GM18499 (cell line): ENCODE data around the gene STK11IP.

Experiments used
- ATAC-seq: cut with Tn5 transposase; IDR thresholded peaks from one replicate; pipeline ENCODE4 v1.9.1; 2021; ENCODE audit warnings: moderate number of reproducible peaks; ENCODE audit not compliant: insufficient read depth, unreplicated experiment

Gene STK11IP, protein sequence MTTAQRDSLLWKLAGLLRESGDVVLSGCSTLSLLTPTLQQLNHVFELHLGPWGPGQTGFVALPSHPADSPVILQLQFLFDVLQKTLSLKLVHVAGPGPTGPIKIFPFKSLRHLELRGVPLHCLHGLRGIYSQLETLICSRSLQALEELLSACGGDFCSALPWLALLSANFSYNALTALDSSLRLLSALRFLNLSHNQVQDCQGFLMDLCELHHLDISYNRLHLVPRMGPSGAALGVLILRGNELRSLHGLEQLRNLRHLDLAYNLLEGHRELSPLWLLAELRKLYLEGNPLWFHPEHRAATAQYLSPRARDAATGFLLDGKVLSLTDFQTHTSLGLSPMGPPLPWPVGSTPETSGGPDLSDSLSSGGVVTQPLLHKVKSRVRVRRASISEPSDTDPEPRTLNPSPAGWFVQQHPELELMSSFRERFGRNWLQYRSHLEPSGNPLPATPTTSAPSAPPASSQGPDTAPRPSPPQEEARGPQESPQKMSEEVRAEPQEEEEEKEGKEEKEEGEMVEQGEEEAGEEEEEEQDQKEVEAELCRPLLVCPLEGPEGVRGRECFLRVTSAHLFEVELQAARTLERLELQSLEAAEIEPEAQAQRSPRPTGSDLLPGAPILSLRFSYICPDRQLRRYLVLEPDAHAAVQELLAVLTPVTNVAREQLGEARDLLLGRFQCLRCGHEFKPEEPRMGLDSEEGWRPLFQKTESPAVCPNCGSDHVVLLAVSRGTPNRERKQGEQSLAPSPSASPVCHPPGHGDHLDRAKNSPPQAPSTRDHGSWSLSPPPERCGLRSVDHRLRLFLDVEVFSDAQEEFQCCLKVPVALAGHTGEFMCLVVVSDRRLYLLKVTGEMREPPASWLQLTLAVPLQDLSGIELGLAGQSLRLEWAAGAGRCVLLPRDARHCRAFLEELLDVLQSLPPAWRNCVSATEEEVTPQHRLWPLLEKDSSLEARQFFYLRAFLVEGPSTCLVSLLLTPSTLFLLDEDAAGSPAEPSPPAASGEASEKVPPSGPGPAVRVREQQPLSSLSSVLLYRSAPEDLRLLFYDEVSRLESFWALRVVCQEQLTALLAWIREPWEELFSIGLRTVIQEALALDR

GRCh38 chr2:219597552-219598307, at the start of gene STK11IP:
TSS of gene STK11IP (plus strand) at chr2:219597857. CDS start at chr2:219598120, 263 bp downstream.
- peak; percentile 65 for ATAC-seq

- ATAC-seq, result no peak
These were observed 48.7 kb upstream of the STK11IP start for GRCh38 chr2:219548990-219549389.

- no peak for ATAC-seq
These were observed 48.0 kb upstream of the STK11IP start for GRCh38 chr2:219549619-219550018.

DNA sequence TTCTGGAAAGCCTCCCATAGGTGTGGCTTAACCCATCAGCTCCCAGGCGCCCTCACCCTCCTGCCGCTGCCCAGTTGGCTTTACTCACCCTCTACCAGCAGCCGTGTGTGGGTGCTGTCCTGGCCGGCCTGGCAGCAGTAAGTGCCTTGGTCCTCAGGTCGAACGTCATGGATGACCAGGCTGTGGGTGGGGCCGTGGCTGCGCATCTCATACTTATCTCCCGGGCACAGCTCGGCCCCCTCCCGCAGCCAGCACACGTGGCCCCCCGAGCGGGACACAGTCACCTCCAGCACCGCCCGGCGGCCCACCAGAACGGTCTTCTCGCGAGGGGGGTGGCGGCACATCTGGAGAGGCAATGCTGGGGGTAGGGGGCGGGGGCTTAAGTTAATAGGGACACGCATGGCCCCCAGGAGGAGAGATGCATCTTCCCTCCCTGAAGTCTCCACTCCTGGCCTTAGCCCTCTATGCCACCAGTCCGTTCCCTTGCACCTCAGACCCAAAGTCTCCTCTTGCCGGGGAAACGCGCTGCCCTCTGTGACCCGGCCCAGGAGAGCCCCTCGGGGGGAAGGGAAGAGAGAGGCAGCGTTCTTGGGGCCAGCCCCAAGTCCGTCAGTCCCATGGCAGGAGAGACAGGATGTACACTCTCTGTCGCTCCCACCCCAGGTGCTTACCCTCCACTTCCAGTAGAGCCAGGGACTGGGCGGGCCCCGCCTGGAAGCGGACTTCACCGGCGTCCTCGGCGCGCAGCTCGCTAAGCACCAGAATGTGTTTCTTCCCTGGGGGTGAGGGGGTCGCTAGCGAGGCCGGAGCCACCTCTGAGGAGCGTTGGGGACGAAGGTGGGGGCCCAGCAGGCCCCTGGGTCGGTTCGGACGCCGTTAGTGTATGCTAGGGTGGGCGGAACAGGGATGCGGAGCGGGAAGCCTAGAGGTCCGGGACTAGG, 45.9 kb upstream of the STK11IP start:
- ATAC-seq, result peak; percentile 6

- peak; percentile 66 for ATAC-seq
These were observed 45.1 kb upstream of the STK11IP start for GRCh38 chr2:219552382-219553167.

- no peak for ATAC-seq
These were observed 44.6 kb upstream of the STK11IP start for GRCh38 chr2:219553168-219553417.

DNA sequence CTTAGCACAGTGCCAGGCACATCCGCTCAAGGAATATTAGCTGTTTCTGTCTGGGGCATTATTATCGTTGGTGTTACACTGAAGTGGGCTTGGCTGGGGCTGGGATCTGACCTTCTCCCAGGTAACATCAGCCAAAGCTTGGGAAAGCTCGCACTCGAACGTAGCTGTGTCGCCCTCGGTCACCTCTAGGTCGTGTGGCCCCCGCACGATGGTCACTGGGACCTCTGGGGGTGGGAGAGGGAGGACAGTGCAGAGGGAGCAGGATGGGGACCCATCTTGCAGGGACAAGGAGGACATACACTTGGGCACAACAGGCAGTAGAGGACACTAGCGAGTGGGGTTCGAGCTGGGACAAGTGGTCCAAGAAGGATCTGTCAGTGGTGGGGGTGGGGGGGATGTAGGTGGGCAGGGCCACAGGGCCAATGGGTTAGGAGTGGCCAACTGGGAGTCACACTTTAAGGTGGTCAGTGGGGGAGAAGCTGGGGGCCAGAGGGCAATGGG, 44.1 kb upstream of the STK11IP start:
- ATAC-seq, result no peak

GRCh38 chr2:219554350-219554749, 43.3 kb upstream of the STK11IP start:
- ATAC-seq, result no peak

GRCh38 chr2:219555956-219556355, 41.7 kb upstream of the STK11IP start:
- ATAC-seq, result no peak

DNA sequence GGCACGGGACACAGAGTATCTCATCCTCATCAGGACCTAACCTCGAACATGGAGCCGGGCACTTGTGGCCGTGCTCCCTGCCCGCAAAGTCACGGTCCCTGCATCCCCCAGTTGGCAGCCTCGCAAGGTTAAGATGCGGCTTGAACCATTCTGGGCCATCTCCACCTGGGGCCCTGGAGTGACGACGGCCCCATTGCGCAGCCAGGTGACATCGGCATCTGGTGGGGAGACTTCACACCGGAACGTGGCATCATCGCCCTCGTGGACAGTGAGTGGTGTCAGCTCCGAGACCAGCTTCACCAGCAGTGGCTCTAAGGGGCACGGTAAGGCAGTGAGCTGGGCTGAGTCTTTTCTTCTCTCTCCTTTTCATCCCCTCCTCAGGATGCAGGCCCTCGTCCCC, 41.2 kb upstream of the STK11IP start:
- no peak for ATAC-seq

DNA sequence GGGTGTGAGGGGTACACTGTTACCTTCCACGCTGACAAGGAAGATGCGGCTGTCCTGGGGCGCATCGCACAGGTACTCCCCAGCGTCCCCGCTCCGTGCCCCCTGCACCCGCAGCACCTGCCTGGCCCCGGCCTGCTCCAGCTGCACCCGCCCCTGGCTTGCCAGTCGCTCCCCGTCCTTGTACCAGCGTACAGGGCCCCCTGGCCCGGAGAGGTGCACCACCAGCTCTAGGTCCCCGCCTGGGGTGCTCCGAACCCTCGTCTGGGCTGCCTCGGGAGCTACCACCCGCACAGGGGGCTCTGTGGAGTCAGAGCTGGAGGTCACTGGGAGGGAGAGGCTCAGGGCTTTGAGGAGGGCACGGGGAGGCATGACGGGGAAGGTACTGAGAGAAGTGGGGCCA, 40.3 kb upstream of the STK11IP start:
- no peak for ATAC-seq

GRCh38 chr2:219557791-219558785, 39.6 kb upstream of the STK11IP start:
- ATAC-seq, result no peak

- no peak for ATAC-seq
These were observed 38.3 kb upstream of the STK11IP start for GRCh38 chr2:219559156-219559915.

GRCh38 chr2:219560037-219560892, 37.4 kb upstream of the STK11IP start:
- ATAC-seq, result no peak

- ATAC-seq, result no peak
These were observed 36.8 kb upstream of the STK11IP start for GRCh38 chr2:219560893-219561178.
